Measurements from ENCODE around the gene ITPR2.
"Not testable (repeated sequence)": the region's sequence is repeated elsewhere in the genome, so short reads cannot be mapped to it uniquely, and the experiment has no call there.

ITPR2 gene

DNA sequence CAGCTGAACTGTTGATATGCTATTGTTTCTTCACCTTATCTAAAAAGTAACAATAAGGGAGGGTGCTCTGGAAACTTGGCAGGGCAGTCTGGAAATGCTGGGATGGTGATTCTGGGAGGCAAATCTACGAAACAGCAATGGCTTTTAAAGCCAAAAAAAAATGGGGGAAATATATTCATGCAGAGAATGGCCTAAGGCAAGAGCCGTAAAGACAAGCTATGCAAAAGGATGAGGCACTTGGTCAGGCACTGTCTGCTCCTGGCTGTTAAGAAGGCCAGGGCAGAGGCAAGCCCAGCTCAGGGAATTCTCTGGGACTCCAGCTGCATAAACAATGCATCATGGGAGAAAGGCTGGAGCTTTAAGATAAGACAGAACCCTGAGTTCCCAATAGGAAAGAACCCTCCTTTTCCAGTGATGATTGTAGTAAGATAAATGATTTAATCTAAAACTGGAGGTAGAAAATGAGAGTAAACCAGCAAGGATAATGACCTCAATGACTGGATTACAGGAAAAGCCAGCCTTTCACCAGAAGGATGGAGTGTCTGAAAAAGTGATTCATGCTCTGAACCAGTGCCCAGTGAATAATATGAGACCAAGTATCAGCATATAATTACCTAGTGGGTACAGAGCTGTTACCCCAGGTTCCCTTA, 46.0 kb downstream of the ITPR2 start:
- DNase-seq (ENCODE audit: low read depth): no peak

DNA sequence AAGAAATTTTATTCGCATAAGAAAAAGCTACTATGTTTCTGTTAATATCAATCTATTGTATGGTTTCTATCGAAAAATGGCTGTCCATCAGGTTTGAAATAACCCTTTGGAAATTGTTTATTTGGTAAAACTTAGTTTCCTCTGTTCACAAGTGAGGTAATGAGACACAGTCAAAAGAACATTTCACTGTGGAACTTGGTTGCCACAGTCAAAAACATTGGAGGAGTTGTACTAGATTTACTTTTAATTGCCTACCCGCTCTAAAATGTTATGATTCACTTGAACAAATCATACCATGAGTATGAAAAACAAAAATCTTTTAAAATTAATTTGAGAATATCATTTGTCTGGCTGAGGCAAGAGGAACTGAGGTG, 46.5 kb downstream of the ITPR2 start:
- DNase-seq (ENCODE audit: low read depth): no peak

DNA sequence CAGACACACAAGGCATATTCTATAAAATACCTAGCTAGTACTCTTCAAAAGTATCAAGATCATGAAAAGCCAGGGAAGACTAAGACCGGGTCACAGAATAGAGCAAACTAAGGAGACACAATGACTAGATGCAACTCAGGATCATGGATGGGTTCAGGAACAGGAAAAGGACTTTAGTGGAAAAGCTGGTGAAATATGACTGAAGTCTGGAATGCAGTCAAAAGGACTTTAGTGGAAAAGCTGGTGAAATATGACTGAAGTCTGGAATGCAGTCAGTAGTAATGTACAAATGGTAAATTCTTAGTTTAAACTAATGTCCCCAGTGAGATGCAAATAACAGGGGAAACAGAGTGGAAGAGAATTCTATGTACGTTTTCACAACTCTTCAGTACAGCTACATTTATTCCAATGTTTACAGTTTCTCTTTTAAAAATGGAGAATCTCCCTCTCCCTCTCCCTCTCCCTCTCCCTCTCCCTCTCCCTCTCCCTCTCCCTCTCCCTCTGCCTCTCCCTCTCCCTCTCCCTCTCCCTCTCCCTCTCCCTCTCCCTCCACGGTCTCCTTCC, 49.1 kb downstream of the ITPR2 start:
- not testable (repeated sequence) for DNase-seq (ENCODE audit: low read depth)

DNA sequence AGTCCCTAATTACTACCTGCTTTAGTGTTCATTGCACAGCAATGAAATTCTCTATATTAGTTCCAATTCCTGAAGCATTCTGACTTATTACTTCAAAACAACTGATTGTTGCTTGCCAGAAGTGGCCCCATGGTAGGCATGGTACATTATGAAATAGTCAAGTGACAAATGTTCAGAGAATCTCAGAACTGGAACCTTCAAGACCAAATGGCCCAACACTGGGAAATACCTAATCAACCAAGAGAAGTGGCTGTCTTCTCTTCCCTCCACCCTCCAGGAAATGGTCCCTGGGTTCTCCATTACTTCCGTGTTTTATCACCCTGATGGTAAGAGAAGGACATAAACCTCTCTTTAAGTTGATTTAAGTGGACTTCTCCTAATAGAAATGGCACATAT, 49.9 kb downstream of the ITPR2 start:
- no peak for DNase-seq (ENCODE audit: low read depth)

DNA sequence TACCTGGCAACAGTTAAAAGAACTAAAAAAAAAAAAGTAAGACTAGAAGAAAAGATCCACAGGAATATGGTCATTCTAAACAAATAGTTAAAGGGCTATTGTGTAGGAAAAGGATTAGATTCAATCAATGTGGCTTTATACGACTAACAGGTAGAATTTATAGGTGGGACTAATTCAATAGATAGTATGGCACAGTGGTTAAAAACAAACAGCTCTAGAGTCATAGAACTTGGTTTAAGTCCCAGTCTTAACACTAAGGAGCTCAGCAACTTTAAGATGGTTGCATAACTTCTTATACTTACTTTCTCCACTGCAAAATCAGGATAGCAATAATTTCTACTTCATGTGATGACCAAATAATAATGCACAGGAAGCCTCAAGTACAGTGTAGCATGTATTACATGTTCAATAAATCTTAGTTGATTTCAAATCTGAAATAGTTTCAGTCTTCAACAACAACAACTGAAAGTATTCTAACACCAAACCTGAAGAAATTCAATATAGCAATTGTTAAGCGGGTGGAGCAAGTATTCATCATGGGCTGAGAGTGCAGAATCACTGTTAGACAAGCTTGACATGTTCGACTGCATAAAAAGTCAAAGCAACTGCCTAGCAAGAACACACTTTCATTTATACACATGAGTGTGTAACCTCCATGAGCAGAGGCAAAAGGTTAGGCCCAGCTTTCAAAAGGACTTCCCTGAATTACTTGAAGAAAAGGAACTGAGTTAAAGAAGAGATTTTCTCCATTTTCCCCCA, 50.4 kb downstream of the ITPR2 start:
- no peak for DNase-seq (ENCODE audit: low read depth)

DNA sequence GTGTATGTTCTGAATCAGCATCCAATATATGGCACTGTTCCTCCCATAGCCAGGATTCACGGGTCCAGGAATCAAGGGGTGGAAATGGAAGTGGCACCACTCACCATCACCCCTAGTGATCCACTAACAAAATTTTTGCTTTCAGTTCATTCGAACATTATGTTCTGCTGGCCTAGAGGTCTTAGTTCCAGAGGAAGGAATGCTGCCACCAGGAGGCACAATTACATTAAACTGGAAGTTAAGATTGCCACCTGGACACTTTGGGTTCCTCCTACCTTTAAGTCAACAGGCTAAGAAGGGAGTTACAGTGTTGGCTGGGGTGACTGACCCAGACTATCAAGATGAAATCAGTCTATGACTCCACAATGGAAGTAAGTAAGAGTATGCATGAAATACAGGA, 52.3 kb downstream of the ITPR2 start:
- not testable (repeated sequence) for DNase-seq (ENCODE audit: low read depth)

DNA sequence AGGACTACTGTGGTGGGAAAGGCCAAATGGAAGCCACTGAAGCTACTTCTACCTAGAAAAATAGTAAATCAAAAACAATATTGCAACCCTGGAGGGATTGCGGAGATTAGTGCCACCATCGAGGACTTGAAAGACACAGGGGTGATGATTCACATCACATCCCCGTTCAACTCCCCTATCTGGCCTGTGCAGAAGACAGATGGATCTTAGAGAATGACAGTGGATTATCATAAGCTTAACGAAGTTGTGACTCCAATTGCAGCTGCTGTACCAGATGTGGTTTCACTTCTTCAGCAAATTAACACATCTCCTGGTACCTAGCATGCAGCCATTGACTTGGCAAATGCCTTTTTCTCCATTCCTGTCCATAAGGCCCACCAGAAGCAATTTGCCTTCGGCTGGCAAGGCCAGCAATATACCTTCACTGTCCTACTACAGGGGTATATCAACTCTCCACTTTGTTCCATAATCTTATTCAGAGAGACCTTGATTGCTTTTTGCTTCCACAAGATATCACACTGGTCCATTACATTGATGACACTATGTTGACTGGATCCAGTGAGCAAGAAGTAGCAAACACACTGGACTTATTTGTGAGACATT, 54.7 kb downstream of the ITPR2 start:
- DNase-seq (ENCODE audit: low read depth): not testable (repeated sequence)

DNA sequence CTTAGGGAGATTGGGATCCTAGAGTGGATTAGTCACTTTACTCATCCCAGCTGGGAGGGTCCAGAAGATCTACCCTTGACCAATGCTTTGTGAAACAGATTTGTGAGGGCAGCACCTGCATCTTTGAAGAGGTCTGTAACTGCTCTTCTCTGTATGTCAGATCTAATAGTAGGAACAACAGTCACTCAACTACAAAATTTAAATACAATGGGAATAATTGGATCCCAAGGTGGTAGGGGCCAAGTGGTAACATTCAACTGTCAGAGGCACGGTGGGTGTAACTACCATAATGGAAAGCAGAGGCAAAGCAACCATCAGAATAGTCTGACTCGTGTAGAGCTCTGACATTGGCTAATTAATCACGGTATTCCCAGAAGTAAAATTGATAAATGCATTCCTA, 55.8 kb downstream of the ITPR2 start:
- DNase-seq (ENCODE audit: low read depth): no peak

DNA sequence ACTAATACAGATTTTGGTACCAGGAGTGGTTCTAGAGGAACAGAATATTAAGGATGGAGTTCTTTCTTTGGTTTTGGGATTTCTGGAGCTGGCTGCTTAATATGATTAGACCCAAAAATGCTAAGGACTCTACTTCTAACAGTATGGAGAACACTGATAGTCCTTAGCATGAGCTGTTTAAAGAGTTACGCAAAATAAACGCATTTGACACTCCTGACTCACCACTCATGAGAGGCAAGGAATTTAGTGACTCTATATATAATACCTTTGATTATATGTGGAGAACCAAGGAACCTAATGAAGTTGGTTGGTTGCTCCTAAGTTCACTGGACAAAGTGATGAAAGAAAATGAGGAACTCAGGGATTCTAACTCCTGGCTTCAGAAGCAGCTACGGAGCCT, 57.0 kb downstream of the ITPR2 start:
- not testable (repeated sequence) for DNase-seq (ENCODE audit: low read depth)

DNA sequence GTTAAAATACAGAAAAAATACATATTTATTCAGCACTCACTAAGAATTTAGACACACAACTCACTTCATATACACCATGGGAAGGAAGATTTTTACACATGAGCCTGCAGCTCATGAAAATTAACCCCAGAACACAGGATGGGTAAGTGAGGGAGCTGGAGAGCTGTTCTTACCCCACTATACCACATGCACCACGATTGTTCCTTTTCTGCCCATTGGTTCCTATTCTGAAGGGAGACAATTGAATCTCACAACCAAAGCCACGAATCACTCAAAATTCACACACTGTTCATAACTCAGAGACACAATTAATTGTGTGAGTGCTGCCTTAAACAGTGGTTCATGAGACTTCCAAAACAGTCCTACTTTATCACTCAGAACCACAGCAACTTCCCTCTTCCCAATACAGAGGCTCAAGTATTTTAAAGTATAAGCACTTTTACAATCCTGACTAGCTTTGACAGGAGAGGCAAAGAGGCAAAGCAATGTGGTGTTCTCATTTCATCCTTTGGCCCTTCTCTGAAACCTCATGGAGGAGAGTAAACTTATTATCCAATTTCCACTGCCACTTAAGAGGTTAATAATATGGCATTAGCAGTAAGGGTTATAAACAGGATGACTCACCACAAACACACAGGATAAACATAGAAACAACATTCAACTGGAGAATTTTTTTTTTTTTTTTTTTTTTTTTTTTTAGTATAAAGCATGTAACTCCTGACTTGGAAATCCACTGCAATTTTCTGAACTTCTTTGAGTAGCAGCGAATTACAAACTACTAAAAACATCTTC, 59.5 kb downstream of the ITPR2 start:
- DNase-seq (ENCODE audit: low read depth): no peak

DNA sequence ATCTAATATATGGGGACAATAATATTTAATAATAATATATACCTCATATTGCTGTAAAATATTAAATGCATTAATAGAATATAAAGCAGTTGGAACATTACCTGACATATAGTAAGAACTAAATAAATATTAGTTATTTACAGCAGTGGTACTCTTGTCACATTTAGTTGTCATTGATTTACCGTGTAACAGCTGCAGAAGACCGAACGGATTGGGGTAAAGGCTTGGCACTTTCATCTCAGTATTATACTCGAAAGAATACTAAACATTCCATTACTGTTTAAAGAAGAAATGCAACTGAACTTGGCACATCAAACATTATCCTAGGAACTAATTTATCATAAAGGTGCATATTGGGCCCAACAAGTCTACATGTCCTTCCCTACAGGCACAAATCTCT, 61.1 kb downstream of the ITPR2 start:
- no peak for DNase-seq (ENCODE audit: low read depth)

DNA sequence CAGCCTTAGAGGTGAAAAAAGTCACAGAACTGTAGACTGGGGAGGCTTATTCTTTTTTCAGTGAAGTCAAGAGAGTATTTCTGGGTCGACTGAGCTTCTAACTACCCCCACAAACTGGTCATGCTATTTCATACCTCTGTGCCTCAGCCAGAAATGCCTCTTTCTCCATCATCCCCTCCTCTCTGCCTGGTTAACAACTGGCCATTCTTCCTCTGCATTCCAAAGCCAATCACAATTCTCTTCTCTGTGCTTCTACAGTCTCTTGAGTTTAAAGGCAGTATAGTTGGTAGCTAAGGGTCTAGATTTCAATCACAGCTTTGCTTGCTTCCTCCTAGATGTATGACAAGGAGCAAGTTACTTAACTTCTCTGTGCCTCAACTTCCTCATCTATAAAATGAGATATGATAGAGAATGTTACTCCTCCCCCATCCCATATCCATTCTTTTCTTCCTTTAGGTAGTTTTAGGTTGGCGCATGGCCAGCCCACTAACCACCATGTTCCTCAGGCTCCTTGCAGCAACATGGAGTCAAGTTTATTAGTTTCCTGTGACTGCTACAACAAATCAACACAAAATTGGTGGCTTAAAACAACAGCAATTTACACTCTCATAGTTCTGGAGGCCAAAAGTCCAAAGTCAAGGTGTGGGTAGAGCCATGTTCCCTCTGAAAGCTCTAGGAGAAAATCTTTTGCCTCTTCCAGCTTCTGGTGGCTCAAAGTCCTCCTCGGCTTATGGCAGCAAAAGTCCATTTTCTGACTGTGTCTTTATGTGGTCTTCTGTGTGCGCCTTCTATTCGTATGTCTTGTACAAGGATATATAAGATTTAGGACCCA, 62.5 kb downstream of the ITPR2 start:
- no peak for DNase-seq (ENCODE audit: low read depth)

DNA sequence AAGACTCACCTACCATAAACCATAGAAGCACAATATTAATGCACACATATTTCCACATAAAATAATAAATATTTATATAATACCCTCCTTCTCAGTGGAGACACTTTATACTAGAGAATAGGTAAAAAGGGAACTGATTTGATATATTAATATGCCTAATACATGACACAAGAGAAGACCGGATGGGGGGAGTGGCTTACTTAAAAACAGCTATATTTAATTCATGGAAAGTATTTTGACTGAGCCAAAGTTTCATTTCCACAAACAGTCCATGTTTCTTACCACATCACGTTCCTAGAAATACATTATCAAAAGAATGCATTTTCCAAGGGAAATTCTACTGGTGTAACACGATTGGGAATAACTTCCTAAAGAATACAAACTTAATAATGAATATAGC, 63.4 kb downstream of the ITPR2 start:
- DNase-seq (ENCODE audit: low read depth): no peak

DNA sequence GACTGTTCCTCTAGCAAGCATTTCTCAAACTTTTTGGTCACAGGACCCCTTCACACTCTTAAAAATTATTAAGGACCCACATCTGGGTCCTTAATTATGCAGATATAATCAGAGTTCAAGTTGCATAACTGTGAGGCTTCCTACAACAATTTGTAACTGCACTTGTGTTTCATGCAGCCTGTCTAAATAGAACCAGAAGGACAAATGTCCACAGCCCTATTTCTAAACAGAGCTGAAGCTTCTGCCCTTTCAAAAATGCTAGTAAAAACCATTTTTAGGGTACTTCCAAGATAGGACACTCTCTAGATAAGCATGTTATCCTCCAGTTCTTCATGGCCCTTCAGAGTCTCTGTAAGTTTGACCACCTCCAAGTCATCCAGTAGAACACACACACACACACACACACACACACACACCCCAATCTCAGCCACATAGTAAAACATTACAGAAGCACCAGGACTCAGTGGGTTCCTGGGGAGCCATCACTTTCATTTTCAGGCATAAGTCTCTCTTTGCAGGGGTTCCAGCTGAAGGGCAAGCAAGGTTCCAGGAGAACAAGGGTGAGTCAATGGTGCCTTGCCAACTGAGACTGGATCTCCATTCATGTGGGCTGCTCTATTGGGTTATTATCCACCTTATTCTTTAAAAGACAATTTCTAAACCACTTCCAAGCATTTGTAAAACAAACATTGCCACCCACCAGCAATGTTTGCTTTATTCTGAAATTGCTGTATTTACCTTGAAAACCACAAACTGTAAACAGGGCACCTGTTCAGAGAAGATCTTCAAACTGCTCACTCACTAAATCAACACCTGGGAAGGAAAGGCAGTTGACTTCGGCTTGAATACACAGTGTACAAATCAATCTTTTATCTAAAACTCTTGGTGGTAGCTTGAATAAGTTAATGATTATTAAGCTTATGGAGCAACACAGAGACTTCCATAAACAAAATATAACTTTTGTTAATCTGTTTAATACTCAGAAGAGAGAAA, 64.1 kb downstream of the ITPR2 start:
- no peak for DNase-seq (ENCODE audit: low read depth)

DNA sequence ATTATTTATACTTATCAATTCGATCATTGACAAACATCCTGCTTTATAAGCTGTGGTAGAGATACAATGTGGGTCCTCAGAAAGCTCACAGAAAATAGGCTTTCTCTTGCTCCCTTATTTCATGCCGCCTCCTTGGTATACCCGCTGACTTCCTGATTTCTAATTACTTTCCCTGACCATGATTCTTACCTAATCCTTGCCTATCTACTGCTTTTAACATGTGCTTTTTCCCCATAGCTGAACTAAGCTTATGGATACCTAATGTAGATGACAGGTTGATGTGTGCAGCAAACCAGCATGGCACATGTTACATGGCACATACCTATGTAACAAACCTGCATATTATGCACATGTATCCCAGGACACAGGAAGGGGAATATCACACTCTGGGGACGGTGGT, 65.1 kb downstream of the ITPR2 start:
- DNase-seq (ENCODE audit: low read depth): no peak

DNA sequence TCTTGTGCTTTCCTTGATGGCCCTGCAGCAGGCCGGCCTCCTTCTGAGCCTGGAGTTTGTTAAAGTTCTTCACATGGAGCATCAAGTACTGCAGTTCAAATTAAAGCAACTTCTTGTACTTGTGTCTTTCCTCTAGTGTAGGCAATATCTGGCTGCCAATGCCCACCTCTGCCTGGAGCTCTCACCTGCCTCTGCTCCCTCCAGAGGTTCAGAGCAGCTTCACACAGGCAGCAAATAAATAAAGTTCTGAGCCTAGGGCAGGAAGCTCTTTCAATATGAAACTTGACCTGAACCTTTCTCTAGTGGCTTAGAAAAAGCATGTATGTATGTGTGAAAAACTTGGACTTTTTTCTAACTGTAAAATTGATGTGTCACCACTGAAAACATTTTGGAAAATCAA, 65.9 kb downstream of the ITPR2 start:
- DNase-seq (ENCODE audit: low read depth): no peak

DNA sequence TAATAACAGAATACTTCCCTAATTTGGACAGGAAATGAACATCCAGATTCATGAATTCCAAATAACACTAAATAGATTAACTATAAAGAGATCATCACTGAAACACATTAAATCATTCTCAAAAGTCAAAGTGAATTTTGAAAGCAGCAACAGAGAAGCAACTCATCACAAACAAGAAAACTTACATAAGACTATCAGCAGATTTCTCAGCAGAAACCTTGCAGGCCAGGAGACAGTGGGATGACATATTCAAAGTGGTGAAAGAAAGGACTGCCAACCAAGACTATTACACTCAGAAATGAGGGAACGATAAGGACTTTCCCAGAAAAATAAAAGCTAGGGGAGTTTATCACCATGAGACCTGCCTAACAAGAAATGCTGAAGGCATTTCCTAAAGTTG, 70.8 kb downstream of the ITPR2 start:
- no peak for DNase-seq (ENCODE audit: low read depth)

DNA sequence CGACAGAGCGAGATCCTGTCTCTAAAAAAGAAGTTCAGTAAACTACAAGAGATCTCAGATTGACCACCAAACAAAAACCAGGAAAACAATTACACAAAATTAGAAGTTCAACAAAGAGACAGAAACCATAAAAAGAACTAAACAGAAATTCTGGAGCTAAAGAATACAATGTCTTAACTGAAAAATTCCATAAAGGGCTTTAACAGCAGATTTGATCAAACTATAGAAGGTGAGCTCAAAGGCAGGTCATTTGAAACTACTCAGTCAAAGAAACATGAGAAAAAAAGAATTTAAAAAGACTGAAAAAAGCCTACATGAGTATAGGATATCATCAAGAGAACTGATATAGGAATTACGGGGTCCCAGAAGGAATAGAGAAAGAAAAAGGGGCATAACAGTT, 71.2 kb downstream of the ITPR2 start:
- DNase-seq (ENCODE audit: low read depth): no peak

DNA sequence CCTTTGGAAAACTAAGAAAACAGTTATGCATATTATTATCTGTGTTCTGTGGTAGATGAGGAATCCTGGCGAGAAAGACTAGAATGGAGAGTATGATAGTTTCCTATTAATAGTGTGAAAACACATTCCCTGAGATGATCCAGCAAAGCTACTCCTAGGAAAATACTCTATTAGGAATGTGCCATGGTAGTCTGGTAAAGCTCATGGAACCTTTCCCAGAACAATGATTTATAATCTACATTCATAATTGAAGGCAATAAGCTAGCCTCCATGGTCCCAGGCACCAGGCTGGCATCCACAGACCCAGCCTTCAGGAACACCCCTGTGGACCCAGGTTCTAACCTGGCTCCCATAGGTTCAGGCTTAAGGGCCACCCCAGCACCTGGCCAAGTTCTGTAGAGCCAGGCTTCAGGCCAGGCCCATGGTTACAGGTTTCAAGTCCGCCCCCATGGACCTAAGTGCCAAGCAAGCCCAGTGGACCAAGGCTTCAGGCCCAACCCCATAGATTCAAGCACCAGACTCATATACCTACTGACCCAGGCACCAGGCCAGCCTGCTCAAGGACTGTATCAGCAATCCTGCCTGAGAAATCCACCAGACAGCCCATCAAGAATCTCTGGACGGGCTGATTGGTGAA, 72.2 kb downstream of the ITPR2 start:
- DNase-seq (ENCODE audit: low read depth): no peak

DNA sequence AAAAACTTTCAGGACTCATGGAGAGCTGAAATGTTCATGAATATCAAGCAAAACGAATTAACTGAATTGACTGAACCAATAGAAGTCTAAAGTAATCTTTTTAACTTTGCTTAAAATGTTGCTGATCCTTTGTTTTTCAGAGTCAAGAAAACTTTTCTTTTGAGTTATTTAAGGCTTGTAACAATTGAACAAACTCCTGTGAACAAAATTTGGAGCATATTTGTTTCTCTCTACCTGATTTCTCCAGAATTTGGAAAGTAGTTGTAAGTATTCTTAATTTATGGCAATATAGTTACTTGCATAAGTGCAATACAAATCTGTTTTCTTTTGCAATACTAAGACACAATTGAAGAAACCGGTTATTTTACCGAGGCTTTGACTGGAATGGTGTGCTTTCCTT, 77.6 kb downstream of the ITPR2 start:
- DNase-seq (ENCODE audit: low read depth): not testable (repeated sequence)

Data from activated T-cell treated with anti-CD3 and anti-CD28 coated beads for 1 hour (primary cell).